HG03439 (cell line): ENCODE results near the gene WNT8A.
A peak's percentile ranks its signal among the peaks of the same experiment; 100 is the strongest.
"Not testable (repeated sequence)": the region's sequence is repeated elsewhere in the genome, so short reads cannot be mapped to it uniquely, and the experiment has no call there.

Source experiments
- ATAC-seq: cut with Tn5 transposase; IDR thresholded peaks from one replicate; pipeline ENCODE4 v1.9.1; 2021; ENCODE audit warnings: mild to moderate bottlenecking, moderate library complexity; ENCODE audit not compliant: unreplicated experiment

WNT8A gene, protein sequence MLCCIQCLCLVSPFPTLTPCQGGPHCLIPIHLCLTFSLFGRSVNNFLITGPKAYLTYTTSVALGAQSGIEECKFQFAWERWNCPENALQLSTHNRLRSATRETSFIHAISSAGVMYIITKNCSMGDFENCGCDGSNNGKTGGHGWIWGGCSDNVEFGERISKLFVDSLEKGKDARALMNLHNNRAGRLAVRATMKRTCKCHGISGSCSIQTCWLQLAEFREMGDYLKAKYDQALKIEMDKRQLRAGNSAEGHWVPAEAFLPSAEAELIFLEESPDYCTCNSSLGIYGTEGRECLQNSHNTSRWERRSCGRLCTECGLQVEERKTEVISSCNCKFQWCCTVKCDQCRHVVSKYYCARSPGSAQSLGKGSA

DNA sequence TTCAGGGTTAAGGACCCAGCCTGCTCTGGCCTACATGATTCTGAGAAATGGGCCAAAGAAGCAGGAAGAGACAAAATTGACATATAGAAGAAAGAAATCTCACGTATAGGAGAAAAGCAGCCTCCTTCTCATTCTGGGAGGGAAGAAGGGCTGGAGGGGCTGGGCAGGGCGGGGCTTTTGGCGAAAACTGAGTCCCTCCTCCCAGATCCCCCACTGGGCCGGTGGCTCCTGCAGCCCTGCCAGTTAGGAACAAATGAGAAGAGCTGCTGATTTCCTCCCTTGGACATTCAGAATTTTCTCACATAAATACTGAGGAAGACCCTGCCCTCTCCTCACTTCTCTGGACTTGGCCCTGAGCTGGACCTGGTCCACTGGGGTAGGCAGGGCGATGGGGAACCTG is at the start of gene WNT8A:
Gene WNT8A (plus strand): TSS at position 332 of the 400 bp plus-strand sequence. CDS start 95 bp downstream, outside the sequence.
- ATAC-seq = no peak

DNA sequence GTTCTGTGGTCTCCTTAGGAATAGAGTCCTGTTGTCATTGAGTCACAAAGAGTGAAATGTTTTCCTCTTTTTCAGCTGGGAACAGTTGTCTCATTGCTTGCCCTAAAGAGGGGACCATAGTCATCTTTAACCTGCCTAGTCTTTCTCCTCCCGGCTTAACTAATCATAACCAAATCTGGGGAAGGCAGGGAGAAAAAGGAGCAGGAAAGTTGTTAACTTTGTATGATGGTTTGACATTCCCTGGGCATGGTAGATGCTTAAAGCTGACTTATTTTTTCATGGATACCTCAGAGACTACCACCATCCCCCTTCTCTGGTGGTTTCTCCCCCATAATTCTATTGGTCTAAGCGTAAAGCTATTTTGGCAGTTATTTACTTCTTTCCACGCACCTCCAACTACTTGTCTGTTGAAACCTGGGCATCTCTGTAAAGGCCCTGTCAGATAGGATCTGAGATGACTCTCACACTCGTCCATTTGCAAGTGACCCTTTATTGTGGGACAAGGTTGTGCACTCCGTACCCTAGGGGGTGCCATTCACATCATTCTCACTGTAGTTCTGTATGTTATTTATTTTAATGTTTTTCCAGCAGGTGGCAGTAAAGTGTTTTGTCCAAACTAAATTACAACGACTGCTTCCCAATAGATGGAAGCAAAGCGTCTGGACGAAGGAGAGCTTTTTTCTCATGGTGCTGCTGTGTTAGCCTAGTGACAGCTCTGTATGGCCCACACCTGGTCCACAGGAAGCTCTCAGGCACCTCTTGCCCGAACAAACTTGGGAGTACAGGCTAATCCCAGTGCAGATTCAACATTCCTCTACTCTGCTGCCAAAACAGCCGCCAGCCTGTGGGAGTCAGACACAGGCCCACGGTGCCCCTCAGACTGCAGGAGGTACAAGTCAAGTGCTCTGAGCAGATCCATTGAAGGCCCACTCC is 48.0 kb upstream of the WNT8A start:
- peak; percentile 40 for ATAC-seq

DNA sequence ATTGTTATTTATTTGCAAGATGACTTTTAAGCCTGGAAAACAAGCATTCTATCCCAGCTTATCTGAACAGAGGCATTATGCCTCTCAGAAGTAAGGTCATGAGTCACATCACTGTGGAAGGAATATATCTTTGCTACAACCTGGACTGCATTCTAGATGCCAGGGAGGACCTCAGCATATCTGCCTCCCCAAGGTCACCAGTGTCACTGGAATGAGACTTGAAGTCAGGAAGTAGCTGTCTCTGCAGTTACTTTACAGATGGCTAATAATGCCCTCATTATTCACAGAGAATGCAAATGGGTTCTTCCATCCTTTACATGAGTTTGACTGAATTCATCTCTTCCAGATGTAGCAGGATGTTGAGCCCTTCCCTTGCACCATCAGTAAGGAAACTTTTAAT is 46.6 kb upstream of the WNT8A start:
- no peak for ATAC-seq

DNA sequence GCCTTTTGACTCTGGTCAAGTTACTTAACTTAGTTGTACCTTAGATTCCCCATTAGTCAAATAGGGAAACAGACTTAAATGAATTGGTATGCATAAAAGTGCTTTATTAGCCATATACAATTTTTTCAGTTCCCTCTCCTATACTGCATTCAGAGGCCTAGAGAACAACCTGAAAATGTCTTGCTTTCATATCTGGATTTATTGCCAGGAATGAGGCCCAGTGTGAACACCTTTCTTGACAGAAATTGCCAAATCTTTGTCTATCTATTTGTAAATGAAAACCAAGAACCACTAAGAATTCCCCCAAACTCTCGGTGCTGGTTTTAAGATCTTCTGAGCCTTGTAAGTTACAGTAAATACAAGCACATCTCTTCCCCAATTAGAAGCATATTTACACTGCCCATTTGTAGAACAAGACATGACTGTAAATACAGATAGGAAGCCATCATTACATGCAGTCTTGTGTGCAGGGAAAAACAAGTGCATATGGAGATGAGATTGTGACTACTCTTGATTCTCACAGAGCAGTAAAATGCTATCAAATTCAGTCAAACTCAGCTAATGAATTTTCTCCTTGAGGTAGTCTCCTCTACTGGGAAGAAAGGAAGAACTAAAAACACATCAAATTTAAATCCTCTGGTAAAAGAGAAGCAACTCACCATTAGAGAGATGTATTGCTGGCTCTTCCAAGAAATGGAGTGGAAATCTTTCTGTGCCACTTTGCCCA is 45.8 kb upstream of the WNT8A start:
- no peak for ATAC-seq

DNA sequence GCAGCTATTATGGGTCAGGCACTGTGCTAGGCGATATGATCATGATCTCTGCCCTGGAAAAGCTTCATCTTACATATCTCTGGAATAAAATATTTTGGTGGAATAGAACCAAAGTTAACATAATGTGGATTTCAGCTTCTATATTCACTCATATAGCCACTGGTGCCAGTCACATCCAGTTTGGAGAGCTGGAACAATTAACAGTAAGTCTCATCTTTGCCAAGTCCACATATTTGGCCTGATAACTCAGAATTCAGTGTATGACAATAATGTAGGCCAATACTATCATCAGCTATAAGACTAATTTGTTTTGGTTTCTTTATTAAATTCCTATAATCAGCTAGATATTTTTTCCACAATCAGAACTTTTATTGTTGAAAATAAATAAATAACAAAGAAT is 45.0 kb upstream of the WNT8A start:
- no peak for ATAC-seq

DNA sequence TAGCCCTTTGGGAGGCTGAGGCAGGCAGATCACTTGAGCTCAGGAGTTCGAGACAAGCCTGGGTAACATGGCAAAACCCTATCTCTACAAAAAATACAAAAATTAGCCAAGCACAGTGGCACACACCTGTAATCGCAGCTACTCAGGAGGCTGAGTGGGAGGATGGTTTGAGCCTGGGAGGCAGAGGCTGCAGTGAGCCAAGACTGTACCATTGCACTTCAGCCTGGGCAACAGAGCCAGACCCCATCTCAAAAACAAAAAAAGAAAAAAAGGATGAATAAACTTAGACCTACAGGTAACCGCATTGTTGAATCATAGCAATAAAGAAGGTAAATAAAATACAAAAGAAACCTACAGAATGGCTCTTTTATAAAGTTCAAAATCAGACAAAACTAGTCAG is 38.5 kb upstream of the WNT8A start:
- ATAC-seq = not testable (repeated sequence)

DNA sequence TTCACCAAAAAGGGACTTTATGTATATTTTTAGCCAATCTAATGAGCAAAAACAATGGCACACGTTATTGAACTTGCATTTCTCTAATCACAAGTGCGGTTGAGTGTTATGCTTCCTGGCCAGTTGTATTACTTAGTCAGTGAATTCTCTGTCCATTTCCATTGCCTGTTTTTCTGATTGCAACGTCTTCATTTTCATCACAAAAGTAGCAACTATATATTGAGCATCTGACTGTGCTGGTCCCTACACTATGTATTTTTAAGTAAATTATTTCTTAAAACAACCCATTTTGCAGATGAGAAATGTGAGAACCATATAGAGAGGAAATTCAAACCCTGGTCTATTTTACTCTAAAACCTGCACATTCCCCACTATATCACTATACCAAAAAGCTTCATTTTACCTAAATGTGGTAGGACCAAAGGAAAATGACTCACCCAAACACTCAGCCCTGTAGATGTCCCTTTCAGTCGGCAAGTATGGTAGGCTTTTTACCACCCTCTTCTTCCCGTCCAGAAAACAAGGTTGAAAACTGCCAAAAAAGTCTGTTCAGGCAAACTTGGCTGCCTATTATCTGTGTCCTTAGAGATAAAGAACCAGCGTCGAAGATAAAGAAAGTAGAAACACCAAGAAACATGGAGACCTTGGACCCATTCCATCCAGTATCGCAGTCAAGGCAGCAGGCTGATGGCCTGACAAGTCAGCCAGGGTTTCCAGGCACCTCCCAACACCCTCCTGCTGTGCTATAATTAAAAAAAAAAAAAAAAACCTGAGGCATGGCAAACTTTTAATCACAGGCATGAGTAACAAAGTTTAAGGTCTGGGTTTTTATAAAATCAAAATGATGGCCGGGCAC is 32.2 kb upstream of the WNT8A start:
- no peak for ATAC-seq

DNA sequence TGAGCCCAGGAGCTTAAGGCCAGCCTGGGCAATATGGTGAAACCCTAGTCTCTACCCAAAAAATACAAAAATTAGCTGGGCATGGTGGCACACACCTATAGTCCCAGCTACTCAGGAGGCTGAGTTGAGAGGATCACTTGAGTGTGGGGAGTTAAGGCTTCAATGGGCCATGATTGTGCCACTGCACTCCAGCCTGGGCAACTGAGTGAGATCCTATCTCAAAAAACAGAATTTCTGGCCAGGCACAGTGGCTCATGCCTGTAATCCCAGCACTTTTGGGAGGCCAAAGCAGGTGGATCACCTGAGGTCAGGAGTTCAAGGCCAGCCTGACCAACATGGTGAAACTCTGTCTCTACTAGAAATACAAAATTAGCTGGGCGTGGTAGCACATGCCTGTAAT is 31.1 kb upstream of the WNT8A start:
- not testable (repeated sequence) for ATAC-seq

DNA sequence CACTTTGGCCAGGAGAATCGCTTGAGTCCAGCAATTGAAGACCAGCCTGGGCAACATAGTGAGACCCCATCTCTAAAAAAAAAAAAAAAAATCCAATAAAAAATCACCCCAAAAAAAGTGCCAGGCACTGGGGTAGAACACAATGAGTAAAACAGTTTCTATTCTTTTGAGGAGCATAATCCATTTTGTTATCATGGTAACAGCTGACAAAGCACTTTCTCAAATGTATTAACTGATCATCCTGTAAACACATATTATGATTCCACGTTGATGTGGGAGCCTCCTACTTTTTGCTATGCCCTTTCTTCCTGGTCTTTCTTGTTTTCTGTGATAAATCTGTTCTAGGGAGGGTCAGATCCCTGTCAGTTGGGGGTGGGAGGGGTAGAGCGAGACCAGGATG is 30.3 kb upstream of the WNT8A start:
- ATAC-seq = no peak

DNA sequence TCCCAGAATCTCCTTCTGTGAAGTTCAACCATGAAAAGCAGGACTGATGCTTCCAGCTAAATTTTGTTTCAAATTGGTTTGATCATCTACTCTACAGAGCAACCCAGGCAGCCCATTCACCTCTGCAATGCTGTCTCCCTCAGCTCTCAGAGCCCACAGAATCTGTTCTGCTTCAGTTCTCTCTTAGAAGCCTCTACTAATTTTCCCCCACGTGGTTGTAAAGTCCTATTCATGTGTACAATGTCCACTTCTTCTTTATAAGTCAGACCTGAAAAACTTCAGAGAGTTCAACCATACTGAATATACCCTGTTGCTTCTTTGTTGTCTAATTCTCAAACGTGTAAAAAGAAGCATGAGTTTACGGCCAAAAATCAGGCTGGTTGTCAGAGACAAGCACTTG is 29.6 kb upstream of the WNT8A start:
- ATAC-seq = no peak

DNA sequence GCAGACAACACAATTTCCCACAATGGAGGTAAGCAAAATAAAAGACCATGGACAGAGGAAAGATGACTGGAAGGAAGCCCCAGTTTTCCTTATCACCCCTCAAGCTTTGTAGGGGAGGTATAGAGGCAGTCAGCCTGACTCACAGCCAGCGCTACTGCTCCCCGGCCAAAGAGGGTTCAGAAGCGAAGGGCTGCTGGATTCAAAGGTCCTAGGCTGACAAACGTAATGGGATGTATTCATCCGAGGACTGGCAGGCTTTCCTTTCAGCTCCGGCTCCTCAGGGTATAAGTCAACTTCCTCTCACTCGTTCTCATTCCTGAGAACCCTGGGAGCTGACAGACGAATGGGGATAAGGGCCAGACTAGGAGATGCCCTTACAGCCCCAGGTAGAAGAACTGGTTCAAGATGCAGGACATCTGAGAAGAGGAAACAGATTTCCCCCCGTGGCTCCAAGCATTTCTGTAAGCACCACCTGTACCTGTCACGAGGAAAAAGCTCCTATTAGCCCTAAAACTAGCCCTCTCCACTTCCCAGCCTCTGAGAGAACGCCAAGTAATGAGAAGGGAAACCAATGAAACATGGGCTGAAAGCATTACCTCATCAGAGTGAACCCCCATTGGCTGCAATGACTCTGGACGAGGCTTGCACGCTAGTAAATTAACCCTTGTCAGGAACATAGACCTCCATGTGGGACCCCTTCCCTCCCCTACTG is 28.8 kb upstream of the WNT8A start:
- ATAC-seq = no peak

DNA sequence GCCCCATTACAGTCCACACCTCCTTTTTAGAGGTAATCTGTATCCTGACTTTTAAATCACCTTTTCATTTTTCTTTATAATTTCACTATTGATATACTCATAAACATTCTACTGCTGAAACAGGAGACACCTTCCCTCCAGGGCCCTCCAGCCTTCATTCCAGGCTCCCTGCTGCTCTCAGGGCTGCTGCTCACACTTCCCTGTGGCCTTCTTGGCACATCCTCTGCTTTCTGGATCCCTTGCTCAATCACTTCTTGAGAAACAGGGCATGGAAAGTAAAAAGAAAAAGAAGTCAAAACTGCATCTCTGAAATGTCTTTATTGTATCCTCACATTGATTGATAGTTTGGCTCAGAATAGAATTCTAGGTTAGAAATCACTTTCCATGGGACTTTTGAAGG is 19.3 kb upstream of the WNT8A start:
- ATAC-seq = no peak

DNA sequence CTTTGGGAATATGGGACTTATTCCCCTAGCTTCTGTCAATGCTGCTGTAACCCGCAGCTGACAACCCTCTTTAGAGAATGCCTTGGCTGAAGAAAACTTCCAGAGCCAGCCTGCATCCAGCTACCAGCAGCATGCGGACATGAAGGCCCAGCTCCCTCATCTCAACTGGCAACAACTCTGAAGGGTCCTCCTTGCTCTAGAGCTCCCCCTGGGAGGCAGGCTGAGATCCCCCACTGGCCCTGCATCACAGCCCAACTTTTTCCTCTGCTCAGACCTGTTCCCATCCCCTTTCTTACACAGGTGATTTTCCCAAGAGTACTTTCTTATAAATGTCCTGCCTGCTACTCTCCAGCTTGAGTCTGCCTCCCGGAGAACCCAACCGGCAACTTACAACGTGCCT is 18.7 kb upstream of the WNT8A start:
- ATAC-seq = no peak

DNA sequence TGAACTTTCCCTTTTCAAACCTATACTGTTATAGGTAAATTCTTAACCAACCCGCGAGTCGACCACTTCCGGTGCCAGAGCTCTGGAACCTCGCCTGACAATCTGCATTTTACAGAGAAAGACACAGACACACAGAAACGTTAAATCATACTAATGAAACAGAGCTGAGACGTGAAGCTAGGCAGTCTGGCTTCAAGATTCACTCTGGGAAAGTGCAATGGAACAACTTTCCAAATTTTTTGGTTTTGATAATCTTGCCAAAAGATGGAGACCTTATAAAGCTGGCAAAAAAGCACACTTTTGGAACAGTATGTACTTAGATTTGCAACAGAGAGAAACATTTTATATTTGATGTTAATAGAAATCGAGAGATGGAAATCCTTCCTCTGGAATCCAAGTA is 15.9 kb upstream of the WNT8A start:
- ATAC-seq = no peak

DNA sequence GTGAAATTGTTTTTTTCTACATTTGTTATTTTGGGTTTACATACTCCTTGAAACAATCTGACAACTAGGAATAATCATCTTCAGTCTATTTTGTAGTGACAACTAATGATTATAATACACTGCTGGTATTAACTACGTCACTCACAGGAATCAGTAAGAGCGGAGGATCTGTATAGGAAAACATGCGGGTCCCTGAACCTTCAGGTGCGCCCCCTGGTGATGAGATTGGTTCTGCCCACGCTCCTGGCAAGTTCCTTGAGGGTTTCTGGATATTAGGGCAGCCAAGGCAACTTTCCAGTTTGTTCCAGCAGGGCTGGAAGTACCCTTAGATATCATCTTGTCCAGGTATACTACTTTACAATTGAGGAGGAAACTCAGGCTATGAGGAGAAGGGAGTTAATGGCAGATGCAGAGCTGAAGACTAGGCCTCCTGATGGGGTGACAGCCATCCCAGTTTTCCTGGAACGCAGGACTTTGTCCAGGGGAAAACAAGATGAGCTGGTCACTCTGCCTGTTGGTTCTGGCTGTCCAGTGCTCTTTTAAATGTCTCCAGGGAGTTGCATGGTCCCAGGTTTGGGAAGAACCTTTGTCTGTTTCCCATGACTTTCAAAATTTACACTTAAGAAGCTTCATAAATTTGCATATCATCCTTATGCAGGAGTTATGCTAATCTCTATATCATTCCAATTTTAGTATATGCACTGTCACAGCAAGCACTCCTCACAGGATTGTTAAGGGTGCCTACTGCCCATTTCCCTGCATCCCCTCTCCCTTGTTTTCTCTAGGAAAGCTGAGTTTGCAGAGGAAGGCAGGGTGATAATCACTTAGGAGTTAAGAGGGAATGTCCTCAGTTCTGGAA is 14.9 kb upstream of the WNT8A start:
- ATAC-seq = no peak

DNA sequence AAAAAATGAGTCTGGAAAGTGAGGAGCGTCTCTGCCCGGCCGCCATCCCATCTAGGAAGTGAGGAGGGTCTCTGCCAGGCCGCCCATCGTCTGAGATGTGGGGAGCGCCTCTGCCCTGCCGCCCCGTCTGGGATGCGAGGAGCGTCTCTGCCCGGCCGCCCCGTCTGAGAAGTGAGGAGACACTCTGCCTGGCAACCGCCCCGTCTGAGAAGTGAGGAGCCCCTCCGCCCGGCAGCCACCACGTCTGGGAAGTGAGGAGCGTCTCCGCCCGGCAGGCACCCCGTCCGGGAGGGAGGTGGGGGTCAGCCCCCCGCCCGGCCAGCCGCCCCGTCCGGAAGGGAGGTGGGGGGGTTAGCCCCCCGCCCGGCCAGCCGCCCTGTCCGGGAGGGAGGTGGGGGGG is 13.8 kb upstream of the WNT8A start:
- ATAC-seq = not testable (repeated sequence)

DNA sequence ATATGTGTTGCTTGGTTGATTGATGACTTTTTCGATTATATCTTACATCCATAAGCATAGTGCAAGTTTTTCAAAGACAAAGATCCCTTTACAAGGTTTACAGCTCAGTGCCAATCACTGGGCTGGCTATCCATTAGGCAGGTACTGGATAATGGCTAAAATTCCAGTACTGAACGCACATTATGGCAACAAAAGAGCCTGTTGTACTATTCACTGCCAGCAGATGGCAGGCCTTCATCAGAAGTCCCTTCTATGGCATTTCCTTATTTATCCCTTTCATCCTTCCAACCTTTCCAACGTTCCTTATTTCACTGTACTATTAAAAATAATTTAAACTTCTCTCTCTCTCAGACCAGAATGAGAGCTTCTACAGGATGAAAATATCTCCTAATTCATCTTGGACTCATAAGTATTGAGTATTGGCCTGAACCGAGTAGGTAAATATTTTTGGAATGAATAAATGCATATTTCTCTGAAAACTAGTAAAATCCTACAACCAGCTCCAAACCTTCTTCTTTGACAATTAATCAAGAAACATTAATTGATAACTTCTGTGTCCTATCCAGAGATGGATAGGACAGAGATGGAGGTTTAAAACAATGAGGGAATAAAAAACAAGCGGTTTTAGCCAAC is 6.7 kb upstream of the WNT8A start:
- no peak for ATAC-seq

DNA sequence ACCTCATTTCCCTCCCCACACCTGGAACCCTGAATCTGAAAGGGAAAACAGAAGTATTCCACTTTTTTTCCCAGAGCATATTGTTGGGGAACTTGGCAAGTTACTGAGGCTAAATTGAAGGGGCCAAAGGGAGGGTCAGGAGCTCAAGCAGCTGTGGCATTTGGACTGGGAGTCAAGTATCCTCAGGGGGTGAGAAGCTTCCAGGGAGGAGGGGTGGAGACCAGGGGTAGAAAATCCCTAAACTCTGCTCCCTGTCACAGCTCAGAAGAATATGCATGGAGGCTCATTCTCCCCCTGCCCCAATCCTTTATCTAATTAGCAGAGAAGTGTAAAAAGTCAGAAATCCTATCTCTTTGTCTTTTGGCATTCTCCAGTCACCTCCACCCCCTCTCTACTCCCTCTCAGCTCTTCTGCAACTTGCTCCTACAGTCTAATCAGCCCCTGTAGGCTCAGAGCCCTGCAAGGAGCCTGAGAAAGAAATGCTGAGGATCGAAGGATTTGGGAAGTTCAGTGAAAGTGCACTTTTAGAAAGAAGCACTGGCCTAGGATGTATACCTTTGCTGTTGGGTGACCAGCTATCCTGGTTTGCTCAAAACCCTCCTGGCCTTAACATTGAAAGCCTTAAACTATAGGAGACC is 5.7 kb upstream of the WNT8A start:
- ATAC-seq = no peak
